GM23338 (cell line): Measurements from ENCODE around the gene EYA2. TPM values are rescaled to one million over a fixed set of nuclear protein-coding genes. Genes with fewer than 3 reads are reported as not detected.

Experiments used
- ATAC-seq: fragments of 200-7000 bp; cut with Tn5 transposase; 3 replicates; pipeline ENCODE4 v1.9.1; 2020
- DNase-seq: peaks from one replicate; pipeline ENCODE4 v3.0.0-alpha.2; 2015; ENCODE audit warnings: low spot score
- H2AFZ ChIP-seq: fragments of 200-600 bp; sonication (generic); 2 replicates; pipeline ENCODE4 v1.8.0; 2016; ENCODE audit warnings: antibody characterized with exemption, mild to moderate bottlenecking, moderate library complexity
- H3F3A ChIP-seq: fragments of 200-600 bp; sonication (generic); replicated peaks from 2 replicates; pipeline ENCODE4 v1.8.0; 2017; ENCODE audit warnings: antibody characterized with exemption, mixed run types, low read depth
- H3K27ac ChIP-seq: fragments of 200-600 bp; sonication (generic); 2 replicates; pipeline ENCODE4 v1.6.1; 2016; ENCODE audit warnings: low read depth
- H3K27me3 ChIP-seq: fragments of 200-600 bp; sonication (generic); 2 replicates; pipeline ENCODE4 v1.8.0; 2016; ENCODE audit warnings: mild to moderate bottlenecking, mixed run types, moderate library complexity; ENCODE audit not compliant: insufficient read depth
- H3K36me3 ChIP-seq: fragments of 200-600 bp; sonication (generic); 2 replicates; pipeline ENCODE4 v1.8.0; 2016; ENCODE audit warnings: mild to moderate bottlenecking; ENCODE audit not compliant: insufficient read depth
- H3K4me1 ChIP-seq: fragments of 200-600 bp; sonication (generic); 2 replicates; pipeline ENCODE4 v1.8.0; 2016; ENCODE audit warnings: mild to moderate bottlenecking, moderate library complexity; ENCODE audit not compliant: insufficient read depth
- H3K4me2 ChIP-seq: fragments of 200-600 bp; sonication (generic); 2 replicates; pipeline ENCODE4 v1.7.1; 2017; ENCODE audit warnings: mixed run types
- H3K4me3 ChIP-seq: fragments of 200-600 bp; sonication (generic); 2 replicates; pipeline ENCODE4 v1.6.1; 2016; ENCODE audit warnings: mixed run types
- H3K79me2 ChIP-seq: fragments of 200-600 bp; sonication (generic); replicated peaks from 2 replicates; pipeline ENCODE4 v1.8.0; 2017; ENCODE audit warnings: mild to moderate bottlenecking; ENCODE audit not compliant: insufficient read depth
- H3K9me2 ChIP-seq: fragments of 200-600 bp; sonication (generic); 2 replicates; pipeline ENCODE4 v1.8.0; 2017; ENCODE audit not compliant: insufficient read depth
- H4K20me1 ChIP-seq: fragments of 200-600 bp; sonication (generic); replicated peaks from 2 replicates; pipeline ENCODE4 v1.8.0; 2017; ENCODE audit warnings: mild to moderate bottlenecking; ENCODE audit not compliant: insufficient read depth
- H3K27ac Mint-ChIP-seq: 2 replicates; pipeline ENCODE4 v1.8.0; 2020; ENCODE audit warnings: inconsistent platforms, mild to moderate bottlenecking, moderate library complexity, mixed read lengths
- H3K27me3 Mint-ChIP-seq: 3 replicates; pipeline ENCODE4 v1.8.0; 2022; ENCODE audit warnings: low read depth, mild to moderate bottlenecking, moderate library complexity, mixed read lengths, inconsistent platforms; ENCODE audit not compliant: insufficient read depth, poor library complexity
- H3K36me3 Mint-ChIP-seq: 3 replicates; pipeline ENCODE4 v1.8.0; 2021; ENCODE audit warnings: low read depth, mild to moderate bottlenecking, inconsistent platforms, moderate library complexity, mixed read lengths
- H3K4me1 Mint-ChIP-seq: 3 replicates; pipeline ENCODE4 v1.8.0; 2020; ENCODE audit warnings: mild to moderate bottlenecking, inconsistent platforms, mixed read lengths
- H3K4me3 Mint-ChIP-seq: 3 replicates; pipeline ENCODE4 v1.8.0; 2021; ENCODE audit warnings: moderate library complexity, mild to moderate bottlenecking, inconsistent platforms, mixed read lengths
- H3K9me3 Mint-ChIP-seq: 3 replicates; pipeline ENCODE4 v1.8.0; 2020; ENCODE audit warnings: moderate library complexity, mild to moderate bottlenecking, inconsistent platforms, mixed read lengths
- EZH2 ChIP-seq: fragments of 200-600 bp; sonication (generic); IDR thresholded peaks from one replicate; pipeline ENCODE4 v1.8.0; 2017; ENCODE audit warnings: antibody characterized with exemption, mild to moderate bottlenecking, low read depth; ENCODE audit not compliant: unreplicated experiment
- EZH2phosphoT487 ChIP-seq: fragments of 200-600 bp; sonication (generic); IDR thresholded peaks from one replicate; pipeline ENCODE4 v1.8.1; 2018; ENCODE audit warnings: antibody characterized with exemption; ENCODE audit not compliant: unreplicated experiment
- JUNB ChIP-seq: IDR thresholded peaks from one replicate; pipeline ENCODE4 v1.6.1; 2016; ENCODE audit warnings: antibody characterized with exemption; ENCODE audit not compliant: unreplicated experiment
- NANOG ChIP-seq: IDR thresholded peaks from 2 replicates; pipeline ENCODE4 v1.6.1; 2016; ENCODE audit warnings: antibody characterized with exemption, borderline replicate concordance
- POLR2AphosphoS5 ChIP-seq: IDR thresholded peaks from 2 replicates; pipeline ENCODE4 v1.6.1; 2016; ENCODE audit warnings: antibody characterized with exemption, low read depth
- STAT1 ChIP-seq: IDR thresholded peaks from one replicate; pipeline ENCODE4 v1.6.1; 2016; ENCODE audit warnings: antibody characterized with exemption; ENCODE audit not compliant: unreplicated experiment
- ZNF114 ChIP-seq: fragments of 250-450 bp; sonication (Bioruptor Pico); IDR thresholded peaks from 2 replicates; pipeline ENCODE4 v1.5.0; 2020; ENCODE audit warnings: mild to moderate bottlenecking, moderate library complexity
- ZNF331 ChIP-seq: fragments of 250-450 bp; sonication (Bioruptor Pico); IDR thresholded peaks from 2 replicates; pipeline ENCODE4 v1.5.0; 2020; ENCODE audit warnings: low read depth, mild to moderate bottlenecking, moderate library complexity
- polyA plus RNA-seq: library from polyadenylated mRNA; unstranded; fragments of >200 nt; fragmentation: Nextera tagmentation; extraction: Ambion mirVana; gene quantifications from 2 replicates; pipeline ENCODE4 v1.2.1, GENCODE V29; 2016
- total RNA-seq: library from RNA; depleted of rRNA; stranded (reverse); fragments of >200 nt; shearing (Covaris generic); gene quantifications from 2 replicates; pipeline ENCODE4 v1.2.3, GENCODE V29; 2014
- TF ChIP-seq, protein P1 (sequence below): IDR thresholded peaks from 2 replicates; pipeline ENCODE4 v1.6.1; 2016; ENCODE audit warnings: antibody characterized with exemption
- TF ChIP-seq, protein P2 (sequence below): fragments of 250-450 bp; sonication (Bioruptor Pico); IDR thresholded peaks from 2 replicates; pipeline ENCODE4 v1.5.0; 2020; ENCODE audit warnings: mild to moderate bottlenecking, moderate library complexity
- TF ChIP-seq, protein P3 (sequence below): IDR thresholded peaks from one replicate; pipeline ENCODE4 v1.6.1; 2018; ENCODE audit warnings: antibody characterized with exemption; ENCODE audit not compliant: unreplicated experiment

Gene EYA2
- total and polyA plus RNA-seq, 2 experiments from 2014 or later: 0.50 to 0.56 TPM

DNA sequence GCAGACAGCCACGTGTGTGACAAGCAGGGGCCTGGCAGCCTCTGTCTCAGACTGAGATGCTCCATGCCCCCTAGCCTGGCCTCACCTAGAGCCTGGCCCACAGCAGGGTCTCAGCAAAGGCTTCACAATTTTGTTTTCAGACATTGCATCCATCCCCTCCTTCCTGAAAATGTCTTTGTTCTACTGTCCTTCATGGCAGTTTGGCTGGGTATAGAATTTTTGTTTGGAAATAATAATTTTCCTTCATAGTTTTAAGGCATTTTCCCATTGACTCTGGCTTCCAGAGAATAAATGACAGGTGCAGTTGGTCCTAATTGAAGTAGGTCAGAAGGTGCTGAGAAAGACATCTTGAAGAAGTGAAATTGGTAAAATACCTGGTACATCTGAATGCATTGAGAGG lies 216.2 kb downstream of the EYA2 start:
- Mint-ChIP-seq H3K4me3 (no peak overlapping the region), H3K36me3 (peaks cover 5% of the 10 kb centered on the region; the same call in 2 of the 3 replicates), H3K4me1 (peaks cover 8% of the 10 kb centered on the region; the same call in 1 of the 3 replicates), H3K27ac (no peak overlapping the region), H3K9me3 (peaks cover 13% of the 10 kb centered on the region; the same call in 2 of the 3 replicates), H3K27me3 (peaks cover 3% of the 10 kb centered on the region)
- Histone ChIP-seq H3K27me3 (no peaks in the 10 kb centered on the region), H3K4me2 (no peak overlapping the region), H3K4me3 (no peak overlapping the region), H4K20me1 (no peaks in the 10 kb centered on the region), H2AFZ (no peak overlapping the region), H3K27ac (no peak overlapping the region), H3K36me3 (no peaks in the 10 kb centered on the region), H3K79me2 (no peaks in the 10 kb centered on the region), H3F3A (no peaks in the 10 kb centered on the region), H3K4me1 (no peaks in the 10 kb centered on the region), H3K9me2 (no peaks in the 10 kb centered on the region)
- TF ChIP-seq JUNB: no peak
- TF ChIP-seq ZNF331 (CRISPR knock-in tag): no peak
- TF ChIP-seq EZH2: no peak
- TF ChIP-seq, protein P1, sequence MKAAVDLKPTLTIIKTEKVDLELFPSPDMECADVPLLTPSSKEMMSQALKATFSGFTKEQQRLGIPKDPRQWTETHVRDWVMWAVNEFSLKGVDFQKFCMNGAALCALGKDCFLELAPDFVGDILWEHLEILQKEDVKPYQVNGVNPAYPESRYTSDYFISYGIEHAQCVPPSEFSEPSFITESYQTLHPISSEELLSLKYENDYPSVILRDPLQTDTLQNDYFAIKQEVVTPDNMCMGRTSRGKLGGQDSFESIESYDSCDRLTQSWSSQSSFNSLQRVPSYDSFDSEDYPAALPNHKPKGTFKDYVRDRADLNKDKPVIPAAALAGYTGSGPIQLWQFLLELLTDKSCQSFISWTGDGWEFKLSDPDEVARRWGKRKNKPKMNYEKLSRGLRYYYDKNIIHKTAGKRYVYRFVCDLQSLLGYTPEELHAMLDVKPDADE: no peak
- DNase-seq (no peak), ATAC-seq (no peak)

DNA sequence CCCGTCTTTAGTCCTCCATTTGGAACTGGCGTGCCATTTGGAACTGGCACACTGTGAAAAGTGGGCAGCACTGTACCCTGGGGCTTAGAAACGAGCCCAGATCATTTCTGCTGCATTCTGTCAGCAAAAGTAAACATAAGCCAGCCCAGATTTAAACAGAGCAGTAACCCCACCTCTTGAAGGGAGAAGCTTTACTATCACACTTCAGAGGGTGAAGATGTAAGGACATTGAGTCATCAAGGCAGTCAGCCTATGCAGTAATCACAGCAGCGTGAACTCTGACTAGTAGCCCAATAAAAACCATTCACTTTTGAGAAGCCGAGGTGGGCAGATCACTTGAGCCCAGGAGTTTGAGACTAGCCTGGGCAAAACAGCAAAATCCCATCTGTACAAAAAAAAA lies 216.9 kb downstream of the EYA2 start:
- H3K36me3 ChIP-seq: no peaks in the 10 kb centered on the region
- no peak overlapping the region for H3K4me2 ChIP-seq
- H3K9me2 ChIP-seq: no peaks in the 10 kb centered on the region
- H3K27me3 Mint-ChIP-seq: peaks cover 3% of the 10 kb centered on the region
- H3F3A ChIP-seq: no peaks in the 10 kb centered on the region
- no peak overlapping the region for H2AFZ ChIP-seq
- H3K4me1 Mint-ChIP-seq: peaks cover 8% of the 10 kb centered on the region; the same call in 1 of the 3 replicates
- H3K4me1 ChIP-seq: no peaks in the 10 kb centered on the region
- H3K36me3 Mint-ChIP-seq: peaks cover 5% of the 10 kb centered on the region; the same call in 2 of the 3 replicates
- H3K79me2 ChIP-seq: no peaks in the 10 kb centered on the region
- no peak overlapping the region for H3K27ac Mint-ChIP-seq
- no peak for ATAC-seq
- H3K4me3 Mint-ChIP-seq: no peak overlapping the region
- no peaks in the 10 kb centered on the region for H3K27me3 ChIP-seq
- peaks cover 13% of the 10 kb centered on the region; the same call in 2 of the 3 replicates for H3K9me3 Mint-ChIP-seq
- no peak overlapping the region for H3K4me3 ChIP-seq
- no peak for DNase-seq
- no peak overlapping the region for H3K27ac ChIP-seq
- no peaks in the 10 kb centered on the region for H4K20me1 ChIP-seq
- no peak for TF ChIP-seq POLR2AphosphoS5
- TF ChIP-seq ZNF114 (CRISPR knock-in tag): no peak
- TF ChIP-seq, protein P1: no peak
- TF ChIP-seq STAT1: no peak
- TF ChIP-seq, protein P2, sequence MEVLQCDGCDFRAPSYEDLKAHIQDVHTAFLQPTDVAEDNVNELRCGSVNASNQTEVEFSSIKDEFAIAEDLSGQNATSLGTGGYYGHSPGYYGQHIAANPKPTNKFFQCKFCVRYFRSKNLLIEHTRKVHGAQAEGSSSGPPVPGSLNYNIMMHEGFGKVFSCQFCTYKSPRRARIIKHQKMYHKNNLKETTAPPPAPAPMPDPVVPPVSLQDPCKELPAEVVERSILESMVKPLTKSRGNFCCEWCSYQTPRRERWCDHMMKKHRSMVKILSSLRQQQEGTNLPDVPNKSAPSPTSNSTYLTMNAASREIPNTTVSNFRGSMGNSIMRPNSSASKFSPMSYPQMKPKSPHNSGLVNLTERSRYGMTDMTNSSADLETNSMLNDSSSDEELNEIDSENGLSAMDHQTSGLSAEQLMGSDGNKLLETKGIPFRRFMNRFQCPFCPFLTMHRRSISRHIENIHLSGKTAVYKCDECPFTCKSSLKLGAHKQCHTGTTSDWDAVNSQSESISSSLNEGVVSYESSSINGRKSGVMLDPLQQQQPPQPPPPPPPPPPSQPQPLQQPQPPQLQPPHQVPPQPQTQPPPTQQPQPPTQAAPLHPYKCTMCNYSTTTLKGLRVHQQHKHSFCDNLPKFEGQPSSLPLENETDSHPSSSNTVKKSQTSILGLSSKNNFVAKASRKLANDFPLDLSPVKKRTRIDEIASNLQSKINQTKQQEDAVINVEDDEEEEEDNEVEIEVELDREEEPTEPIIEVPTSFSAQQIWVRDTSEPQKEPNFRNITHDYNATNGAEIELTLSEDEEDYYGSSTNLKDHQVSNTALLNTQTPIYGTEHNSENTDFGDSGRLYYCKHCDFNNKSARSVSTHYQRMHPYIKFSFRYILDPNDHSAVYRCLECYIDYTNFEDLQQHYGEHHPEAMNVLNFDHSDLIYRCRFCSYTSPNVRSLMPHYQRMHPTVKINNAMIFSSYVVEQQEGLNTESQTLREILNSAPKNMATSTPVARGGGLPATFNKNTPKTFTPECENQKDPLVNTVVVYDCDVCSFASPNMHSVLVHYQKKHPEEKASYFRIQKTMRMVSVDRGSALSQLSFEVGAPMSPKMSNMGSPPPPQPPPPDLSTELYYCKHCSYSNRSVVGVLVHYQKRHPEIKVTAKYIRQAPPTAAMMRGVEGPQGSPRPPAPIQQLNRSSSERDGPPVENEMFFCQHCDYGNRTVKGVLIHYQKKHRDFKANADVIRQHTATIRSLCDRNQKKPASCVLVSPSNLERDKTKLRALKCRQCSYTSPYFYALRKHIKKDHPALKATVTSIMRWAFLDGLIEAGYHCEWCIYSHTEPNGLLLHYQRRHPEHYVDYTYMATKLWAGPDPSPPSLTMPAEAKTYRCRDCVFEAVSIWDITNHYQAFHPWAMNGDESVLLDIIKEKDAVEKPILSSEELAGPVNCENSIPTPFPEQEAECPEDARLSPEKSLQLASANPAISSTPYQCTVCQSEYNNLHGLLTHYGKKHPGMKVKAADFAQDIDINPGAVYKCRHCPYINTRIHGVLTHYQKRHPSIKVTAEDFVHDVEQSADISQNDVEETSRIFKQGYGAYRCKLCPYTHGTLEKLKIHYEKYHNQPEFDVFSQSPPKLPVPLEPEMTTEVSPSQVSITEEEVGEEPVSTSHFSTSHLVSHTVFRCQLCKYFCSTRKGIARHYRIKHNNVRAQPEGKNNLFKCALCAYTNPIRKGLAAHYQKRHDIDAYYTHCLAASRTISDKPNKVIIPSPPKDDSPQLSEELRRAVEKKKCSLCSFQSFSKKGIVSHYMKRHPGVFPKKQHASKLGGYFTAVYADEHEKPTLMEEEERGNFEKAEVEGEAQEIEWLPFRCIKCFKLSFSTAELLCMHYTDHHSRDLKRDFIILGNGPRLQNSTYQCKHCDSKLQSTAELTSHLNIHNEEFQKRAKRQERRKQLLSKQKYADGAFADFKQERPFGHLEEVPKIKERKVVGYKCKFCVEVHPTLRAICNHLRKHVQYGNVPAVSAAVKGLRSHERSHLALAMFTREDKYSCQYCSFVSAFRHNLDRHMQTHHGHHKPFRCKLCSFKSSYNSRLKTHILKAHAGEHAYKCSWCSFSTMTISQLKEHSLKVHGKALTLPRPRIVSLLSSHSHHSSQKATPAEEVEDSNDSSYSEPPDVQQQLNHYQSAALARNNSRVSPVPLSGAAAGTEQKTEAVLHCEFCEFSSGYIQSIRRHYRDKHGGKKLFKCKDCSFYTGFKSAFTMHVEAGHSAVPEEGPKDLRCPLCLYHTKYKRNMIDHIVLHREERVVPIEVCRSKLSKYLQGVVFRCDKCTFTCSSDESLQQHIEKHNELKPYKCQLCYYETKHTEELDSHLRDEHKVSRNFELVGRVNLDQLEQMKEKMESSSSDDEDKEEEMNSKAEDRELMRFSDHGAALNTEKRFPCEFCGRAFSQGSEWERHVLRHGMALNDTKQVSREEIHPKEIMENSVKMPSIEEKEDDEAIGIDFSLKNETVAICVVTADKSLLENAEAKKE (CRISPR knock-in tag): no peak
- TF ChIP-seq, protein P3, sequence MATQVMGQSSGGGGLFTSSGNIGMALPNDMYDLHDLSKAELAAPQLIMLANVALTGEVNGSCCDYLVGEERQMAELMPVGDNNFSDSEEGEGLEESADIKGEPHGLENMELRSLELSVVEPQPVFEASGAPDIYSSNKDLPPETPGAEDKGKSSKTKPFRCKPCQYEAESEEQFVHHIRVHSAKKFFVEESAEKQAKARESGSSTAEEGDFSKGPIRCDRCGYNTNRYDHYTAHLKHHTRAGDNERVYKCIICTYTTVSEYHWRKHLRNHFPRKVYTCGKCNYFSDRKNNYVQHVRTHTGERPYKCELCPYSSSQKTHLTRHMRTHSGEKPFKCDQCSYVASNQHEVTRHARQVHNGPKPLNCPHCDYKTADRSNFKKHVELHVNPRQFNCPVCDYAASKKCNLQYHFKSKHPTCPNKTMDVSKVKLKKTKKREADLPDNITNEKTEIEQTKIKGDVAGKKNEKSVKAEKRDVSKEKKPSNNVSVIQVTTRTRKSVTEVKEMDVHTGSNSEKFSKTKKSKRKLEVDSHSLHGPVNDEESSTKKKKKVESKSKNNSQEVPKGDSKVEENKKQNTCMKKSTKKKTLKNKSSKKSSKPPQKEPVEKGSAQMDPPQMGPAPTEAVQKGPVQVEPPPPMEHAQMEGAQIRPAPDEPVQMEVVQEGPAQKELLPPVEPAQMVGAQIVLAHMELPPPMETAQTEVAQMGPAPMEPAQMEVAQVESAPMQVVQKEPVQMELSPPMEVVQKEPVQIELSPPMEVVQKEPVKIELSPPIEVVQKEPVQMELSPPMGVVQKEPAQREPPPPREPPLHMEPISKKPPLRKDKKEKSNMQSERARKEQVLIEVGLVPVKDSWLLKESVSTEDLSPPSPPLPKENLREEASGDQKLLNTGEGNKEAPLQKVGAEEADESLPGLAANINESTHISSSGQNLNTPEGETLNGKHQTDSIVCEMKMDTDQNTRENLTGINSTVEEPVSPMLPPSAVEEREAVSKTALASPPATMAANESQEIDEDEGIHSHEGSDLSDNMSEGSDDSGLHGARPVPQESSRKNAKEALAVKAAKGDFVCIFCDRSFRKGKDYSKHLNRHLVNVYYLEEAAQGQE: no peak
- TF ChIP-seq EZH2phosphoT487: no peak
- TF ChIP-seq NANOG: no peak
